ENCODE data around the gene COG7. TPM values are rescaled to one million over a fixed set of nuclear protein-coding genes. Genes with fewer than 3 reads are reported as not detected.

COG7 gene
- polyA plus RNA-seq, 1 donor (not counting 4 experiments of a cell fraction or from before 2014, with no cell fraction given) = 14.7 TPM

GRCh38 chr16:23410176-23410575 lies 42.8 kb downstream of the COG7 start:
- no peaks in the 10 kb centered on the region for H3K79me2 ChIP-seq (ENCODE audit: control insufficient read depth, insufficient read depth, low read length)
- dilution Hi-C loops (cut with MboI; ENCODE audit: extremely low pct_ligation_motif_present, low sequenced_read_pairs) = no loop called here
- no peaks in the 10 kb centered on the region for H3K9me3 ChIP-seq (ENCODE audit: control insufficient read depth, low read depth, low read length)
- H4K20me1 ChIP-seq (ENCODE audit: control insufficient read depth, extremely low read depth, insufficient read depth, low read length) = no peaks in the 10 kb centered on the region
- no peak overlapping the region for H2AFZ ChIP-seq (ENCODE audit: control insufficient read depth, low read length)
- H3K27ac ChIP-seq (ENCODE audit: control insufficient read depth, insufficient read depth, low read length) = no peak overlapping the region
- no peaks in the 10 kb centered on the region for H3K9me1 ChIP-seq (ENCODE audit: control insufficient read depth, extremely low read depth, insufficient read depth, low read length)
- H3K4me2 ChIP-seq (ENCODE audit: control insufficient read depth, extremely low read depth, insufficient read depth, low read depth, low read length) = no peak overlapping the region
- no peak overlapping the region for H3K4me3 ChIP-seq (ENCODE audit: control insufficient read depth in 2 of 3, extremely low read depth in 1 of 3, insufficient read depth in 2 of 3, low read depth in 1 of 3, low read length in 3 of 3)
- no peak overlapping the region for H3K9ac ChIP-seq (ENCODE audit: control insufficient read depth, extremely low read depth, insufficient read depth, low read length)
- no peaks in the 10 kb centered on the region for H3K27me3 ChIP-seq (ENCODE audit: control insufficient read depth, extremely low read depth, insufficient read depth, low read length)
- DNase-seq (ENCODE audit: low read depth, low spot score) = no peak
- FAIRE-seq = no peak
- peaks cover 0 to 19% of the 10 kb centered on the region in 2 experiments for H3K36me3 ChIP-seq (ENCODE audit: control insufficient read depth in 2 of 2, extremely low read depth in 1 of 2, insufficient read depth in 2 of 2, low read length in 2 of 2)
- TF ChIP-seq CTCF (optimal IDR thresholded peaks at IDR 0.05 in 1 of 3, IDR thresholded peaks at IDR 0.05 in 1 of 3, conservative IDR thresholded peaks at IDR 0.05 in 1 of 3; ENCODE audit: extremely low read depth in 1 of 3, insufficient read depth in 2 of 3, low read length in 3 of 3) (no peak), EZH2 (IDR thresholded peaks at IDR 0.05; ENCODE audit: low read length) (no peak)
- H3K4me1 ChIP-seq (ENCODE audit: control insufficient read depth, extremely low read depth, insufficient read depth, low read length) = no peaks in the 10 kb centered on the region

DNA sequence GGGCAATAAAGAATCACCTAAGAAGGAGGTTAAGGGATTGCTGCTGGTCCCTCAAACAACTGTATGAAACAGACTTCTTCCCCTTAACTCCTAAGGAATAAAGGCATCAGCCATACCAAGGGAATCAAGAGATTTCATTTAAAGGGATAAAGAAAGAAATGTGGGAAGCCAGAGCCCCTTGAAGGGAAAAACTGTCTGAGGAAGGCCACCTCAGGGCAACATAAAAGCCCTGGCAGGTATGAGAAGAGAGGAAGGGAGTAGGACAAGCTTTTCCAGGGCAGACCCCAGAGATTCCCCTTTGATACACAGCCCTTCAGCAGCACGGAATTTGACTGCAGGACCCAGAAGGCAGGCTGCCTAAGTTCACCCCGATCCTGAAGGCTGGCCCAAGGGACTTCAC lies 43.5 kb downstream of the COG7 start:
- dilution Hi-C loops (cut with MboI; ENCODE audit: extremely low pct_ligation_motif_present, low sequenced_read_pairs) = no loop called here
- Histone ChIP-seq H3K9me1 (ENCODE audit: control insufficient read depth, extremely low read depth, insufficient read depth, low read length) (no peaks in the 10 kb centered on the region), H3K4me3 (ENCODE audit: control insufficient read depth in 2 of 3, extremely low read depth in 1 of 3, insufficient read depth in 2 of 3, low read depth in 1 of 3, low read length in 3 of 3) (no peak overlapping the region), H3K4me2 (ENCODE audit: control insufficient read depth, extremely low read depth, insufficient read depth, low read depth, low read length) (no peak overlapping the region), H3K79me2 (ENCODE audit: control insufficient read depth, insufficient read depth, low read length) (no peaks in the 10 kb centered on the region), H3K27me3 (ENCODE audit: control insufficient read depth, extremely low read depth, insufficient read depth, low read length) (no peaks in the 10 kb centered on the region), H3K4me1 (ENCODE audit: control insufficient read depth, extremely low read depth, insufficient read depth, low read length) (no peaks in the 10 kb centered on the region), H4K20me1 (ENCODE audit: control insufficient read depth, extremely low read depth, insufficient read depth, low read length) (no peaks in the 10 kb centered on the region), H3K9ac (ENCODE audit: control insufficient read depth, extremely low read depth, insufficient read depth, low read length) (no peak overlapping the region), H3K27ac (ENCODE audit: control insufficient read depth, insufficient read depth, low read length) (no peak overlapping the region), H3K9me3 (ENCODE audit: control insufficient read depth, low read depth, low read length) (no peaks in the 10 kb centered on the region), H3K36me3 (ENCODE audit: control insufficient read depth in 2 of 2, extremely low read depth in 1 of 2, insufficient read depth in 2 of 2, low read length in 2 of 2) (peaks cover 0 to 19% of the 10 kb centered on the region in 2 experiments), H2AFZ (ENCODE audit: control insufficient read depth, low read length) (no peak overlapping the region)
- DNase-seq (ENCODE audit: low read depth, low spot score) (no peak), FAIRE-seq (no peak)
- no peak for TF ChIP-seq CTCF (optimal IDR thresholded peaks at IDR 0.05 in 1 of 3, IDR thresholded peaks at IDR 0.05 in 1 of 3, conservative IDR thresholded peaks at IDR 0.05 in 1 of 3; ENCODE audit: extremely low read depth in 1 of 3, insufficient read depth in 2 of 3, low read length in 3 of 3)
- no peak for TF ChIP-seq EZH2 (IDR thresholded peaks at IDR 0.05; ENCODE audit: low read length)

Data from keratinocyte (primary cell).